GM12801 (cell line): ENCODE measurements around the gene GNB4.

ENCODE experiments used
- TF ChIP-seq, protein P1 (sequence below): IDR thresholded peaks from one replicate; pipeline ENCODE4 v1.5.1; 2011; ENCODE audit warnings: control low read depth; ENCODE audit not compliant: insufficient read length; ENCODE audit errors: extremely low read depth

The GNB4 gene

DNA sequence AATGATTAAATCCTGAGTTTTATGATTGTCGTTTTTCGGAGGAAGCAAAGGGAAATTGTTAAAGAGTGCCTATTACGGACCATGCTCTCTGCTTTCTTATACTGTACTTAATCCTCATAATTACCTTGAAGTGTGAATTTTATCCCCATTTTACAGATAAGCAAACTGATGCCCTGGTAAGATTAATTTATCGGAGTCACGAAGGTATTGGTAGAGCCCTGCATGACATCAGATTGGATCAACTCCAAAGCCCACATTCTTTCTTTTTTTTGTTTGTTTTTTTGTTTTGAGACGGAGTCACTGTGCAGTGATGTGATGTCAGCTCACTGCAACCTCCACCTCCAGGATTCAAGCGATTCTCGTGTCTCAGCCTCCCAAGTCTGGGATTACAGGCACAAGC, 1.6 kb upstream of the GNB4 start:
- TF ChIP-seq, protein P1, sequence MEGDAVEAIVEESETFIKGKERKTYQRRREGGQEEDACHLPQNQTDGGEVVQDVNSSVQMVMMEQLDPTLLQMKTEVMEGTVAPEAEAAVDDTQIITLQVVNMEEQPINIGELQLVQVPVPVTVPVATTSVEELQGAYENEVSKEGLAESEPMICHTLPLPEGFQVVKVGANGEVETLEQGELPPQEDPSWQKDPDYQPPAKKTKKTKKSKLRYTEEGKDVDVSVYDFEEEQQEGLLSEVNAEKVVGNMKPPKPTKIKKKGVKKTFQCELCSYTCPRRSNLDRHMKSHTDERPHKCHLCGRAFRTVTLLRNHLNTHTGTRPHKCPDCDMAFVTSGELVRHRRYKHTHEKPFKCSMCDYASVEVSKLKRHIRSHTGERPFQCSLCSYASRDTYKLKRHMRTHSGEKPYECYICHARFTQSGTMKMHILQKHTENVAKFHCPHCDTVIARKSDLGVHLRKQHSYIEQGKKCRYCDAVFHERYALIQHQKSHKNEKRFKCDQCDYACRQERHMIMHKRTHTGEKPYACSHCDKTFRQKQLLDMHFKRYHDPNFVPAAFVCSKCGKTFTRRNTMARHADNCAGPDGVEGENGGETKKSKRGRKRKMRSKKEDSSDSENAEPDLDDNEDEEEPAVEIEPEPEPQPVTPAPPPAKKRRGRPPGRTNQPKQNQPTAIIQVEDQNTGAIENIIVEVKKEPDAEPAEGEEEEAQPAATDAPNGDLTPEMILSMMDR = no peak

DNA sequence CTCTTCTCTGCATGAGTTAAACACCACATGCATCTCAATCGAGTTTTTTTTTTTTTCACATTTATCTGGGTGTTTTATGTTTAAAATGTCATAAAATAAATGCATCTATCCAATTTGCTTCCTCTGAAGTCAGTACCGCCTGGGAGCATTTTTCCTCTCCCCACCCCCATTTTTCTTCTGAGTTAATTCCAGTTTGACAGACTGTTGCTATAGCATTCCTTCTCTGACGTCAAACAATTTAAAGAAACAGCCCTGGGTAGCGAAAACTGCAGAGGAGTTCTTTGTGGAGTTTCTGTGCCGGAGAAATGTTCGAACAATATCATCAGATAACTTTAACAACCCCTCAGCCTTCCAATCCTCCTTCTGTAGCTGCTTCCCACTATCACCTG, 900 bp upstream of the GNB4 start:
- TF ChIP-seq, protein P1 = no peak

DNA sequence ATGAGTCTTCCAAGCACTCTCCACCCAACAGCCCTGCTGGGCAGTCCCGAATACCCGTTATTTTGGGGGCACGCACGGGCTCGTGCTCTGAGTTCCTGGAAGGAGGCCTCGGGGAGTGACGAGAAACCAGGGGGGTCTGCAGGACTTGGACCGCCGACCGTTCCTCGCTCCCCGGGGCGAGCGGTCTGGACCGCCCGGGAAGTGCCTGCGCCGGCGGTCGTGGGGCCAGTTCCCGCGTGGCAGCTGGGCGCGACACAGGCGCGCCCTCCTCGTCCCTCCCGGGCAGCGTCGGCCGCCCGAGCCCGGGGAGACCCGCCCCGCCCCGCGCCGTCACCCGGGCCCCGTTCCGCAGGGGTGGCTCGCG, 387 bp downstream of the GNB4 start:
- TF ChIP-seq, protein P1 = no peak

DNA sequence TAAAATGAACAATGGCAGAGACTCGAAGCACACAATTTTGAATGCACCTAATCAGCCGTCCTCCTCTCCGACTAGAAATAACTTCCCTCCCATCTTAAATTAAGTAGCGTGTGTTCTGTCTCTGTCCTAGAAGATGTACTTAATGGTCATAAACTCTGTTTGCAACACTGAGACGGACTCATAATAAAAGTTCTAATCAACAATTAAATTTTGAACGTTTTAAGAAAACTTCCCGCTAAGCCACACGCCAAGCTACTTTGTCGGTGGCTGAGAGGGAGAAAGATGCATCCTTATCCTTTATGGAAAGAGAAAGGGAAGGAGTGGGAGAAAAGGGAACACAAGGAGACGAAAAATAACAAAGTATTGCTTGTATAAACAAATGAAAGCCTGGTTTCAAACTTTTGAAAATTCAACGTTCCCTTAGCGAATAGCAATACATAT, 989 bp downstream of the GNB4 start:
- TF ChIP-seq, protein P1 = no peak

DNA sequence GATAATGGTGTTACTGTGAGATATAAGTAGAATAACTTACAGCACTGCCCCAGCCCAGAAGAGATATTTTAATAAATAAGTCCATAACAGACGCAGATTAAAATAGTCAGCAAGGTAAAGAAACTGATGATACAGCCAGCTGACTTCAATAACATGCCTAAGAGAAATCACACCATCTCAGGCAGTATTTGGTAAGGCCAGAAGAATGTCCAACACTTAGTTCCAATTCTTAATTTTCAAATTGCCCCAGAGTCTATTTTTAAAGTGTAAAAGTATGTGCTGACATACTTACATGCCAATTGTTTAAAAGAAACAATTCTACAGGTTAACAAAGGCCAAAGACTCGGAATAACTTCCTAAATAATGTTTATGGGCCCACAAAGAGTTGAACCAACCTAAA, 1.6 kb downstream of the GNB4 start:
- TF ChIP-seq, protein P1 = no peak

DNA sequence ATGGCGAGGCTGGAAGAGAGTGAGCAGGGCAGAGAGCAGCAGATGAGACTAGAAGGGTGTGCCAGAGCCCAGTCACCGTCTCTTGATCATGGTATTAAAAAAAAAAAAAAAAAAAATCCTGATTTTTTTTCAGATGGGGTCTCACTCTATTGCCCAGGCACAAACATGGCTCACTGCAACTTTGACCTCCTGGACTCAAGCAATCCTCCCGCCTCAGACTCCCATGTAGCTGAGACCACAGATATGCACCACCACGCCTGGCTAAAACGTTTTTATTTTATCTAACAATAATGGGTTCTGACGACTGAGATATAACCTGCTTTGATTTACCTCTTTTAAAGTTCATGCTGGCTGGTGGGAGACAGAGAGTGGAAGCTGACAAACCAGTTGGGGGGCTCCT, 4.0 kb downstream of the GNB4 start:
- TF ChIP-seq, protein P1 = no peak

DNA sequence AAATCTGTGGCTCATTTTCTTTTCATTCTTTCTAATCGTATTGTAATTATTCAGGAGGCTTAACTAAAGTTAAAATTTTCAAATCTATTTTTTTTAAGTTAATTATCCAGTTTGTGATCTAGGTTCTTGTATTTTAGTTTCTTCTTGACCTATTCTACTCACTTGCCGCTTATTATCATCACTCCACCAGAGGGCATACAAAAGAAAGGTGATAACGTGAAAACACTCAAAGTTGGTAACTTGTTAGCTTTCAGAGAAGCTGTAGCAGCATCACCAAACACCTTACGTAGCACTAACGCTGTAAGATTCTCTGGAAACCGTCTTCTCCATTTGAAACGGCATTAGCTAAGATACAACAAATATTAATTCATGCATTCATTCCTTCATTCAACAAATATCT, 4.8 kb downstream of the GNB4 start:
- TF ChIP-seq, protein P1 = no peak

DNA sequence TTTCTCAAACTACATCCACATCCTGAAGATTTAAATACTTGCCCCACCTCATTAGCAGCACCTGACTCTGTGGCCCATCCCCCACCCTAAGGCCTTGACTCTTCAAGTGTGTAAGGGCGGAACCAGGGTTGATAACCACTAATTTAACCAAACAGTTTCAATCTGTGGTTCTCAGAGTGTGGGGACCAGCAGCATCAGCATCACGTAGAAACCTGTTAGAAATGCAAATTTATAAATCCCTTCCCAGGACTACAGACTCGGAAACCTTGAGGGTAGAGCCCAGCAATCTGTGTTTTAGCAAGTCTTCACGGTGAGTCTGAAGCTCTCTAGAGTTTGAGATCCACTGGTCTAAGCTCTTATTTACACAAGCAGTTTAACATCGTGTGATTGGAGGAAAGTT, 12.4 kb downstream of the GNB4 start:
- TF ChIP-seq, protein P1 = no peak
